PFSK-1 (cell line): ENCODE data around the gene OR7A5.

ENCODE experiments used
- POLR2AphosphoS5 ChIP-seq: IDR thresholded peaks from 2 replicates; pipeline ENCODE4 v1.6.1; 2012; ENCODE audit warnings: low read depth, mild to moderate bottlenecking, control low read depth, low read length, moderate library complexity
- REST ChIP-seq, 2 experiments: IDR thresholded peaks; 2 replicates each; pipeline versions ENCODE4 v1.6.1 to v1.8.0; 2011 to 2012; ENCODE audit warnings: low read depth in 2 of 2, low read length in 2 of 2, control low read depth in 1 of 2, inconsistent platforms in 1 of 2, mild to moderate bottlenecking in 1 of 2, moderate library complexity in 1 of 2; ENCODE audit not compliant: insufficient read depth in 1 of 2
- SIN3A ChIP-seq: IDR thresholded peaks from 2 replicates; pipeline ENCODE4 v1.6.1; 2012; ENCODE audit warnings: mild to moderate bottlenecking, low read length, moderate library complexity, borderline replicate concordance; ENCODE audit not compliant: insufficient read depth
- TAF1 ChIP-seq: IDR thresholded peaks from 2 replicates; pipeline ENCODE4 v1.6.1; 2012; ENCODE audit warnings: low read length, control low read depth, borderline replicate concordance; ENCODE audit not compliant: insufficient read depth

GRCh38 chr19:14830702-14831101, 4.3 kb downstream of the OR7A5 start:
- TF ChIP-seq POLR2AphosphoS5 (no peak), TAF1 (no peak), SIN3A (no peak), REST (IDR thresholded peaks at IDR 0.05; ENCODE audit: insufficient read depth in 1 of 2, low read depth in 2 of 2, low read length in 2 of 2) (no peak)
